ENCODE results near the gene PLXDC1.
A peak's percentile ranks its signal among the peaks of the same experiment; 100 is the strongest.

The PLXDC1 gene

DNA sequence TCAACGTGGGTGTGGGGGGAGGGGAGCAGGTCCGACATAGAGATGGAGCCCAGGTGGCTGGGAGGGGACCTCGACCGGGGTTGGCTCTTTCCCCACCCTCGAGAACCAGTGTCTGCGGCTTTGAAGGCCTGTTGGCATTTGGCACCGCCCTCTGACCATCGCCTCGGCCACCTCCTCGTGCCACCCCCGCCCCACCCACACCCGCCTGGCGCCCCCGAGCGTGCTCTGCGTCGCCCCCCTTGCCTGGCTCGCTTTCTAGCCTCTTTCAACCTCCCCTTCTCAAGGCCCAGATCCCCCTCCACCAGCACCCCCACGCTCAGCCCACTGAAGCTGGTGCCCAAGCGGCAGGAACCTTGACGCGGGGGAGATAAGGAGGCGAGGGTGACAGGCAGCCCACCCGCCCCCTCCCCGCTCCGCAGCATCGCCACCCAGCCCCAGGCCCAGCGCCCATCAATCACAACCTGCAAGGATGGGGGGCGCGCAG lies 45.4 kb upstream of the PLXDC1 start:
- peak overlapping the region; percentile 79 for H3K4me3 ChIP-seq (replicated peaks; ENCODE audit: low read depth, low read length)
- no peak for DNase-seq (ENCODE audit: extremely low read depth, low read depth)
- TF ChIP-seq, protein P1, sequence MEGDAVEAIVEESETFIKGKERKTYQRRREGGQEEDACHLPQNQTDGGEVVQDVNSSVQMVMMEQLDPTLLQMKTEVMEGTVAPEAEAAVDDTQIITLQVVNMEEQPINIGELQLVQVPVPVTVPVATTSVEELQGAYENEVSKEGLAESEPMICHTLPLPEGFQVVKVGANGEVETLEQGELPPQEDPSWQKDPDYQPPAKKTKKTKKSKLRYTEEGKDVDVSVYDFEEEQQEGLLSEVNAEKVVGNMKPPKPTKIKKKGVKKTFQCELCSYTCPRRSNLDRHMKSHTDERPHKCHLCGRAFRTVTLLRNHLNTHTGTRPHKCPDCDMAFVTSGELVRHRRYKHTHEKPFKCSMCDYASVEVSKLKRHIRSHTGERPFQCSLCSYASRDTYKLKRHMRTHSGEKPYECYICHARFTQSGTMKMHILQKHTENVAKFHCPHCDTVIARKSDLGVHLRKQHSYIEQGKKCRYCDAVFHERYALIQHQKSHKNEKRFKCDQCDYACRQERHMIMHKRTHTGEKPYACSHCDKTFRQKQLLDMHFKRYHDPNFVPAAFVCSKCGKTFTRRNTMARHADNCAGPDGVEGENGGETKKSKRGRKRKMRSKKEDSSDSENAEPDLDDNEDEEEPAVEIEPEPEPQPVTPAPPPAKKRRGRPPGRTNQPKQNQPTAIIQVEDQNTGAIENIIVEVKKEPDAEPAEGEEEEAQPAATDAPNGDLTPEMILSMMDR (IDR thresholded peaks at IDR 0.05; ENCODE audit: low read depth, low read length, missing control alignments) = no peak

DNA sequence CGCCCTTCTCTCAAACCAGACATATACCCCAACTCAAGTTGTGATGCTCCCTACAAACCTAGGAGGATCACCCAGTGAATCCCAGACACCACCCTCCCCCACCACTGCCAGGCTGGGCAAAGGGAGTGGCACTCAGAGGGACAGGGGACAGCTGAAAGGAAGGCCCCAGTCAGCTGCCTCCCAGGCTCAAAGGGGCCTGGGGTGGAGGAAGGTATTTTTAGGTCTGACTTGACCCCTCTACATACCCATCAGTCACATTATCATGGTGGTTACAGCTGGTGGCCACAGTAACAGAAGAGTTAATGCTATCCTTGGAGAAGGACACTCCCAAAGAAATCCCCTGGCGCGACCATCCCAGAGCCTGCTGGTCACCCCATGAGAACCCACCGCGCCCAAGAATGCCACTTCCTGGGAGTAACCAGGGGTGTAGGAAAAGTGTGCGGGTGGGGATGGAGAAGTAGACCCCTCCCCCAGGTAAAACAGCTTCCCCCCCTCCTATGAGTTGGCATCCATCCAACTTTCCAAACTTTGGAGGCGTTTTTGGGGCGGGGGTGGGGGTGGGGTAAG lies 44.9 kb upstream of the PLXDC1 start:
- no peak for DNase-seq (ENCODE audit: extremely low read depth, low read depth)
- TF ChIP-seq, protein P1 (IDR thresholded peaks at IDR 0.05; ENCODE audit: low read depth, low read length, missing control alignments) = no peak
- peak overlapping the region; percentile 79 for H3K4me3 ChIP-seq (replicated peaks; ENCODE audit: low read depth, low read length)

DNA sequence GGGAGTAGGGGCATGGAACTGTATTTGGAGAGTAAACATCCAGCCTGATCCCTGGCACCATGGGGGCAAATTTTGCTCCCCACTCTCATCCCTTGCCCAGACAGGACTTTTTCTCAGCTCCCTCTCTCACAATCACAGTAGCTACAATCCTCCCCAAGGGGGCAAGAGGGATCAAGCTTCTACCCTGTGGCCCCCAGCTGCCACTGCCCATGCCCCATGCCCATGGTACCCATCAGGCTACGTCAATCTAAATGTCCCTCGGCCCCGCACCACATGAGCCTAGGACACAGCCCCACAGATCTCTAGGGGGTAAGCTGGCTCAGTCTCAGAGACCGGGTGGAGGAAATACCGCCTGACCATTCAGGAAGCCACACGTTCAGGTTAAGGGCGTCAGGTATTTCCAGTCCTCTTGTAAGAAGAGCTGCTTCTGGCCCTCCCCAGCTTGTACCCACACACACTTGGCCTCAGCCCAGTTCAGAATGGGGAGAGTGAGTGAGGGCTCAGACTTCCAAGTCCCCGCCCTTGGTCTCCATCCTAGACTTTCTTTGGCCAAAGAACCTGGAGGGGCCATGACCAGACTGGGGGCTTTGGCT lies 44.2 kb upstream of the PLXDC1 start:
- no peak for DNase-seq (ENCODE audit: extremely low read depth, low read depth)
- TF ChIP-seq, protein P1 (IDR thresholded peaks at IDR 0.05; ENCODE audit: low read depth, low read length, missing control alignments) = no peak
- H3K4me3 ChIP-seq (replicated peaks; ENCODE audit: low read depth, low read length) = peak overlapping the region; percentile 79

DNA sequence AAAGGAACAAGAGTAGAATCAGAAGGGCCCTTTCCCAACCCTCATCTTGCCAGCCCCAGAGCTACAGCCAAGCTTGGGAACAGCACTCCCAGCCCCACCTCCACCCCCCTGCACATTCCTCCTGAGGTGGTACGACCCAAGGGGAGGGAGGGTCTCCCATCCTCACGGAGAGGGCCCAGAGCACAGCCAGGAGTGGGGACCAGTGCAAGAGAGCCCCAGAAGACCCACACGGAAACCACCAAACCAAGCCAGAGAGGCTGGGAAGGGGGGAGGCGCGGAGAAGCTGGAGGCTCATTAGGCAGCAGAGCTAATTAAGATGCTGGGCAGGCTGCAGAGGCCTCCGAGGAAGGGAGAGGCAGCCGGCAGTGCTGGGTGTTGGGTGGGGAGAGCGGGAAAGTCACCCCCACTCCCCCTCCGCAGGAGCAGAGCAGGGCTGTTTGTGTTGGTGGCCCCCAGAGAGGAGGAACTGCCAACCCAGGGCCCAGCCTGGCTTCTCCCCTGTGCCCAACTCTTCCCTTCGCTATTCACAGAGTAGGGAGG lies 43.6 kb upstream of the PLXDC1 start:
- TF ChIP-seq, protein P1 (IDR thresholded peaks at IDR 0.05; ENCODE audit: low read depth, low read length, missing control alignments) = no peak
- no peak for DNase-seq (ENCODE audit: extremely low read depth, low read depth)
- H3K4me3 ChIP-seq (replicated peaks; ENCODE audit: low read depth, low read length) = peak overlapping the region; percentile 0; the same call in 1 of the 2 replicates

DNA sequence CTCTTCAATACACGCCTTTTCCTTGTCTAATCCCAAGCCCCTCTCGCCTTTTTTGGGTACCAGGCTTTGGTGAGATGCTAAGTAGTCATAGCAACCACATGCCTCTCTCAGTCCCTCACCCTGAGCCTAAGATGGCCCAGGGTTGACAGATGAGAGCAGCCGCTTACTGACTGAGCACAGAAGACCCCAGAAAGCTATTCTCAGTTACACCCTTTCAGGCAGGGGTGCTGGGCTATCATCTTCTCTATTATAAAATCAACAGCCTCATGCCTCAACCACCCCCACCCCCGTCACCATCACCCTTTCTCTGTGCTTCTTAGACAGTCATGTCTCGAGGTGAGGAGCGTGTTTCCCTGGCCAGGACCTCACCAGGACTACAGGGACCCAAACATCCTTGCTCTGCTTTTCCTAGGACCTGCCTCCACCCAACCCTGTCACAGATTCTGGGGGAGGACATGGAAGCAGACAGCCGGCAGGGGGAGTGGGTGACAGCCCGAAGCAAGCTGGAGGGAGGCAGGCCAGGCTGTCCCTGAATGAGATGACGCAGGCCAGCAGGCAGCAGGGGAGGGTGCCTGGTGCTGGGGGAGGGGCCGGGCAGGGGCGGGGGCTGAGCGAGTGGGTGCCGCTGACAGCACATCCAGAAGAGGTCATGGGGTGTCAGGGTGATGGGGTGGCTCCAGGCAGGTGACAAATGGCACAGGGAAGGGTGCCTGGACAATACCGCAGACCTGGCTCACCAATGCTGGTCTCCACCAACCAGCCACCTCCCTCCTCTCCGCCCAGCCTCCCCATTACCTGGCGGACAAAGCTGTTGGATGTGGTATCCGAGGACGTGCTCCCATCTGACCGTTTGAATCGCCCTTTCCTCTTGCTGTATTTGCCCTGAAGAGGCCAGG lies 42.9 kb upstream of the PLXDC1 start:
- DNase-seq (ENCODE audit: extremely low read depth, low read depth) = no peak
- TF ChIP-seq, protein P1 (IDR thresholded peaks at IDR 0.05; ENCODE audit: low read depth, low read length, missing control alignments) = peak; percentile 62
- H3K4me3 ChIP-seq (replicated peaks; ENCODE audit: low read depth, low read length) = peak overlapping the region; percentile 0; the same call in 1 of the 2 replicates

DNA sequence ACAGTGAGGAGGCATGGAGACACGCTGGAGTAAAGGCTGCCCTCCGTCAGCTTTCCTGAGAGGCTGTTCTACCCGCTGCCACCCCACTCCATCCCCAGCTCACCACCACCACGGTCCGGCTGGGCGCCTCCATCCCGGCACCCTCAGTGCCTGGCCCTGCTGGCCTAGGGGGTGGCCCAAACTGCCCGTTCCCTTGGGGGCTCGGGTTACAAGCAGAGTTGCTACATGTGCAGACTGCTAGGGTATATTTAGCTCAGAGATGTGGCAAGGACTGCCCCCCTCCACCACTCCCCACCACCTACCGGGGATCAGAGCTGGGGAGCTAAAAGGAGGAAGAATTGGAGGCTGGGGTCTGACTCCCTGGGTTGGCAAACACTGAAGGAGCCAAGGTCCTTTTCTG lies 41.9 kb upstream of the PLXDC1 start:
- no peak for DNase-seq (ENCODE audit: extremely low read depth, low read depth)
- no peak overlapping the region for H3K4me3 ChIP-seq (replicated peaks; ENCODE audit: low read depth, low read length)
- TF ChIP-seq, protein P1 (IDR thresholded peaks at IDR 0.05; ENCODE audit: low read depth, low read length, missing control alignments) = no peak

Measured in HFF-Myc (cell line).